Heart left ventricle (tissue), 13 donors: Measurements from ENCODE around the gene RFX2.

Experiments used
- CTCF ChIP-seq, 12 donors: fragments of 200-600 bp; sonication (generic) in 4 of 12; IDR thresholded peaks; one replicate each; pipeline versions ENCODE4 v1.5.0 to v1.8.0; 2018 to 2022; ENCODE audit warnings: antibody characterized with exemption in 12 of 12, mild to moderate bottlenecking in 5 of 12
- POLR2A ChIP-seq, 2 donors: fragments of 450-650 bp; IDR thresholded peaks; one replicate each; pipeline ENCODE4 v1.6.1; 2017; ENCODE audit warnings: antibody characterized with exemption in 2 of 2, mild to moderate bottlenecking in 2 of 2, moderate library complexity in 2 of 2
- donor health status: ischemic (EF 13 %, LVEDD 7.1; RV severe dilation, severe dysfunction).
- donor health status: DM: no; HTN: yes; CAD: no.
- donor health status: DM: no; HTN: no; CAD: no.
- donor health status: ischemic (EF 25% LVEDD 6.9; RV normal size, moderate dysfunction).
- donor health status: ischemic (EF 25% LVEDD 5.7; RV mildly dilated, moderate dysfunction).
- donor health status: ischemic (EF 35%, LVEDD 5.7; RV mildly dilated, moderate dysfunction).
- donor health status: nonischemic (EF 11% LVEDD 7.7; RV severe dilation, severe dysfunction).
- donor health status: DM: yes; HTN: yes; CAD: no.
- donor health status: PGD.
- donor health status: ischemic (EF 29% LVEDD 5.4; RV normal size, mild dysfunction).
- donor health status: nonischemic (EF 23%, LVEDD 6.1; RV moderate dilation, normal function).

GRCh38 chr19:6047256-6047655 is 63.0 kb downstream of the RFX2 start:
- TF ChIP-seq CTCF (IDR thresholded peaks at IDR 0.05) (no peak), POLR2A (IDR thresholded peaks at IDR 0.05) (no peak)
